GM11168 (cell line): ENCODE measurements around the gene SEC24D.

ENCODE experiments used
- in situ Hi-C: fragments of 300-500 bp; cut with MboI; formaldehyde crosslinking; loops from one replicate; pipeline ENCODE4 v1.12.0; 2022; ENCODE audit warnings: low sequenced_read_pairs; ENCODE audit not compliant: unreplicated experiment

Gene SEC24D

DNA sequence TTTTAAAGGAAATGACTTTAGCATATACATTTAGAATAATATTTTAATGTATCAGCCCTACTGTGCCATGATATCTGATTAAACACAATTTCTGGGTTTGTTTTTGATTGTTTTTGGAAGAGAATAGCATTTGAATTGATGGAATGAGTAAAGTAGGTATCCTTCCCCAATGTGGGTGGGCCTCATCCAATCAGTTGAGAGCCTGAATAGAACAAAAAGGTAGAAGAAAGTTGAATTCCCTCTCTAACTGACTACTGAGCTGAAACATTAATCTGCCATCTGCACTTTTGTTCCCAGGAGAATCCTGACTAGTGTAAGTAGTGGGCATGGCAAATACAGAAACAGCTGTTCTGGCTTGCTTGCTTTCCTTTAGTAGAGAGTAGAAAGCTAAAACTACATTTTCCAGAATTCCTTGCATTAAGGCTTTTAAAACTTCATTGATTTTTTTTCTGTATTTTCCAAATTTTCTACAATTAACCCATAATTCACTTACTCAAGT lies 9.7 kb upstream of the SEC24D start:
- in situ Hi-C loops: no loop called here

DNA sequence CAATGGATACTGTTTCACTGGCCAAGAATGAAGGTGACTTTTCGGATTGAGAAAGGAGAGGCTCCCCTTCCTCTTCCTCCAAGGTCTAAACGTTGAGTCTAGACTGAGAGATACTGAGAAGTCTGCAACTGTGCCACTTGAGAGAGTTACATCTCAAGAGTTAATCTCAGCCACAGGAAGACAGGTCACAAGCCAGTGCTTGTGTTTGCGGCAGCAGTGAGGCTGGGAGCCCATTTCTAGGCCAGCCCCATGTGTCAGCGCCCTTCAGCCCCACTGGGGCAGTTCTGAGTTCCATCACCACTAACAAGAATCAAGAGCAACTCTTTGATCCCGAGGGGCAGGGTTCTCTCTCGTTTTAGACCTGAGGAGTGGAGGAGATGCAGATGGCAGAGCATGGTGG lies 7.3 kb upstream of the SEC24D start:
- in situ Hi-C loops: no loop called here

DNA sequence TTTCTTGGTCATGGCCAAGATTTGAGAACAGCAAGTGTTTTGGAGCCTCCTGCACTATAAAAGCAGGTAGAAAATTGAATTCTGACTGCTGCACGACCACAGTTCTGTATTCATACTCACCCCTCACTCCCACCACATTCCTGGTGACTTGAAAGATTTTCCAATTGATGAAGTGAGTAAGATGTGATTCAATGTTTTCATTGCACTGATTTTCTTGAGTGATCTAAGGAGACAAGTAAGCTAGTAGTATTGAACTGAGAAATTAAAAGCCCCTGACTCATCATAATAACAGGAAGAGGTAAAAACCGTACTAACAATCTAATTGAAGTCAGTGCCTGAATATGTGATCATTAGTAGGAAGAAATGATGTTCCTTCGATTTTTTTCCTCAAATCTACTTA lies 6.1 kb upstream of the SEC24D start:
- in situ Hi-C loops: no loop called here

DNA sequence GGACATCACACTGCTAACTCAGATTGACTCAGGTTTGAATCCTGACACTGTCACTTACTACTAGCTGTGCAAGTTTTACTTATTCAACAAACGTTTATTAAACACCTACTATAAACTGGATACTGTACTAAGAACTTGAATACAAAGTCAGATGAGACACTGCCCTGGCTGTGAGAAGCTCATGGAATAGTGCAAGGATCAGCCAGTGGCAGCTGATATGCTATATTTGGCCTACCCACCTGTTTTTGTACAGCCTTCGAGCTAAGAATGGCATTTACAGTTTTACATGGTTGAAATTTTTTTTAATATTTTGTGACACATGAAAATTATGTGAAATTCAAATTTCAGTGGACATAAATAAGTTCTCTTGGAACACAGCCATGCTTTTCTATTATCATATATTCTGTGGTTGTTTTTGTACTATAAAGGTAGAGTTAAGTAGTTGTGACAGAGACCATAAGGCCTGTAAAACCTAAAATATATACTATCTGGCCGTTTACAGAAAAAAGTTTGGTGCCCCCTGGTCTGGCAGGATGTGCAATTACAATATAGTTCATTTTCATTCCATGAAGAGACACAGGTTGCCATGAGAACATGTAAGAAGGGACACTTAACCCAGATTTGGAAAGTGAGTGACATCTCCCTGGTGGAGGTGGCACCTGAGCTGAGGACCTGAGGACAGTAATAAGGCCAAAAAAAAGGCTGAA lies 3.4 kb upstream of the SEC24D start:
- in situ Hi-C loops: no loop called here

DNA sequence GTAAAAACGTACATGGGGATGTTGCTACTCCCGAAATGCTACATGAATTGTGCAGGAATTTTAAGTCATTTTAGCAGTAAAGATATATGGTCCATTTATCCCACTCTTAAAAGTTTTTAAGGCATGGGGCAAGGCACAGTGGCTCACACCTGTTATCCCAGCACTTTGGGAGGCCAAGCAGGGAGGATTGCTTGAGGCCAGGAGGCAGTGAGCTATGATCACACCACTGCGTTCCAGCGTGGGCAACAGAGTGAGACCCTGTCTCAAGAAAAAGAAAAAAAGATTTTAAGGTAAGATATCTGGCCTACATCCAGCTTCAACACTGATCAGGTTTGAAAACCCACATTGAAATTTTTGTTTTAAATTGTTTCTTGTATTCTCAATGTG lies 1.2 kb upstream of the SEC24D start:
- in situ Hi-C loops: no loop called here

DNA sequence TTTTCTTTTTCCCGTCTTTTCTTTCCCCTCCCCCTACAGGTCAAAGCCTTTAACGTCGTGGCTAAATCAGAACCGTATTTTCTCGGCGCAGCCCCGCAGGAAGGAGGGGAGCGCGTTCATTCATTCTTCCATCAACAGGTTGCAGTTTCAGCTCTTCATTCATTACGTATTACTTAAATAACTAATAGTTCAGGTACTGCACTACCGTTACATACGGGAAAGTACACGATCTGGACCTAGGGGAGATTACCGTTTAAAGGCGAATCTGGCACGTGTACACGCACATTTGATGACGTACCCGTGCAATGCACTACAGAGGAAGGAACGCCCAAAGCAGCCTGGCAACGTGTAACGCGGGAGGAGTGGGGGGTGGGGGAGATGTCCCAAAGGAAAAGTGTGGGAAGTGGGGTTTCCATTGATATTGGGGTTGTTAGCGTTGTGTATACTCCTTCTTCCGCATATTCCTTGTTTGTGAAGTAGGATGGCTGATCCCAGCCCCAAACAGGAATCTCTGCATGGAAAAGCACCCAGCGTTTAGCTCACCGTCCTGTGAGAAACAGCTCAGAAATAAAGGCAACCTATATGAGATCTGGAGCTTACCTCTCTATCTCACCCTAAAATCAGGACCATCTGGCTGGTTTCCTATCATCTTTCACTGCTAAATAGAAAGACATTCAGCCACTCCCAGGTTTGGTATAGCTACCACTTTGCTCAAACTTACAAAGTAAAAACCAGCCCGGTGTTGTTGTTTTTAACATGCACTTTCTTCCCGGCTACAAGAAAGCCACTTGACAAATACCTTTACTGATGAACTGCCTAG lies 585 bp upstream of the SEC24D start:
- in situ Hi-C loops: no loop called here

DNA sequence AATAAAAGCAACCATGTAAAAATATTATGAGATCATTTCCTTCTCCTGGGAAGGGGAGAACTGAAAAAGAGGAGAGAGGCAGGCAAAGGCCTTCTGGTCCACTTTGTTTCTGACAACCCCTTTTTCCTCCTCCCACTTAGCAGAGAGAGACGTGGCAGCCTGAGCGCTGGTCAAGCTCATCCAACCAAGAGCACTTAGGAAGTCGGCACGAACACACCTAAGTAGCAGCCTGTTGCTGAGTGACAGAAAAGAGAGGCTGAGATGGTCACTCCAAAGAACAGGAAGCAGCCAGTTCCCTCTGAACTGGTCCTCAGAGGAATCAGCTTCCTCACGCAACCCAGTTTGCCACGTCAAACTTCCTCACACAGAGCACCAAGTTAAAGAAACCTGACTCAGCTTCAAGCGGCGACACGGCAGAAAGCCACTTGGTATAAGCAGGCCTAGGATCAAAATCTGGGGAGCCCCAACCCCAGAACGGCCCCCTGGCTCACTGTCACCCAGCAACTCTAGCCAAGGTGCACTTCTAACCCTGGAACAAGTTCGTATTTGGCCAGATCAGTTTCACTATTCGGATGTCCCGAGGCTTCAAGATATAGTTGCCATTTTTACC lies 861 bp downstream of the SEC24D start:
- in situ Hi-C loops: no loop called here

DNA sequence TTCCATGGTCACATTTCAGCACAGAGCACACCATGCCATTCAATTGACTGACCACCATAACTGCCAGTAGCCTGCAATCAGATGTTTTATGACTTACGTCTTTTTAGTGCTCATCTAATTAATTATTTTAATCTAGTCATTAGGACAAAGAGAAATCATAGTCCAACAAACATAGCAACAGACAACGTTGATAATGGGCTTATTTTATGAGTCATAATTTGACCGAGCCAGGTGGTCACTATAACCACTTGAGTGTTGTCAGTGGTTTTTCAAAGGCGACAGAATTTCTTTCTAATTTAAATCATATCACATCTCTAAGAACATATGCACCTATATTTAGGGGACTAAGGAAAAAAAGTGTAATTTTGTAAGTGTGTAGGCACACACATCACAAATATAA lies 1.9 kb downstream of the SEC24D start:
- in situ Hi-C loops: no loop called here

DNA sequence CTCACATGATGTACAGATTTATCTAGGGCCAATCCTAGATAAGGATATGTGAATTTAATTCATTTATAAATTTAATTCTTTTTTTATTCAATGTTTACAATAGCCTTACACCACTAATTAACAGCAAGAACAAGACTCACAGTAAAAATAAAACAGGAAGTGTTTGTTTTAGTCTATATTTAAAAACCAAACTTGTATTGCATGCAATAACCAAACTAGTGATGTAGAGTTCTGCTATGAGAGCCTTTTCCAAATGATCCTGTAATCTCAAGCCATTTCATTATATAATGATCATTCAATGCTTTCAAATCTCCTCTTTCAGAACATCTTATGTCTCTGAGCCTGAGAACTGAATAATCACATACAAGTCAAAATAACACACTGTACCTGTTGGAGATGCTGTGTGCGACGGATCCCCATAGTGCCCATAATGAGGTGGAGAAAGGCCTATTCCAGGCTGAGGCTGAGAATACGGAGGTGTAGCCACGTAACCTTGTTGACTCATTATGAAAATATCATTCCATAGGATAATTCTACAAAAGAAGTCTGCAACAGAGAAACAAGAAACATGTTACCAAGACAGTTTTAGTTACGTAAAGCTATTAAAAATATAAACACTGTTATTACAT lies 2.6 kb downstream of the SEC24D start:
- in situ Hi-C loops: no loop called here

DNA sequence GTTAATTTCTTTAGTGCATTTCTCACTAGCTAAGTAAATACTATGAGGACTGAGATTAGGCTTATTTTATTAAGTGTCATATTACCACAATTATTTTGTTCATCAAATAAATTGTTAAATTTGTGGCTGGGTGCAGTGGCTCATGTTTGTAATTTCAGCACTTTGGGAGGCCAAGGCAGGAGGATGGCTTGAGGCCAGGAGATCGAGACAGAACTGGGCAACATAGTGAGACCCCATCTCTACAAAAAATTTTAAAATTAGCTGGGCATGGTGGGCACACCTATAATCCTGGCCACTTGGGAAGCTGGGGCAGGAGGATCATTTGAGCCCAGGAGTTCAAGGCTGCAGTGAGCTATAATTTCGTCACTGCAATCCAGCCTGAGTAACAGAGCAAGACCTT lies 6.8 kb downstream of the SEC24D start:
- in situ Hi-C loops: no loop called here

DNA sequence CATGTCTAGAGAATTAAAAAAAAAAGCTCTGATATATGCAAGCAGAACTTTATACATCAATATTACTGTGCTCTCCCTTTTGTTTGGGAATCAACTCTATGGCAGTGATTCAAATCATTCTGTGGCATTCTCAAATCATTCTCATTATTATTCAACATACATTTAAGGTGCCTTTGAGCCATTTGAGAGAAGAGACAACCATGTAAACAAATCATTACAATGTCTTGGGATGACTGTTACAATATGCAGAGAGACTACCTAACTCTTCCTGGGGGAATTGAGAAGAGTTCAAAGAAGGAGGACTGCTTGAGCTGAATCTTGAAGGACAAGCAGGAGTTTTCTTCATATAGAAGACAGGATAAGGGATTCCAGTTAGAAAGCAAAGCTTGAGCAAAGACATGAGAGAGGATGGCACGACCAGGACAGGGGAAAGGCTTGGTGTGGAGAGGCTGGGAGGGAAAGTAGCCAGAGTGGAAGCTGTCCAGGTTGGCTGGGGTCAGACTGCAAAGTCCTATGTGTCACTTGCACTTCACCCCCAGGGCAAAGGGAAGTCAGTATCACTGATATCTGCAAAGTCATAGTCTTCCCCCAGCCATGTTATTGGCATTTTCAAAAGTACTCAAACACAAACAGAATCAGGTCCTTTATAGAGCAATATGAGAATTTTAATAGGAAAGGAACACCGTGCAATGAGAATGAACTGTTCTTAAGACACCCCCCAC lies 9.0 kb downstream of the SEC24D start:
- in situ Hi-C loops: no loop called here

DNA sequence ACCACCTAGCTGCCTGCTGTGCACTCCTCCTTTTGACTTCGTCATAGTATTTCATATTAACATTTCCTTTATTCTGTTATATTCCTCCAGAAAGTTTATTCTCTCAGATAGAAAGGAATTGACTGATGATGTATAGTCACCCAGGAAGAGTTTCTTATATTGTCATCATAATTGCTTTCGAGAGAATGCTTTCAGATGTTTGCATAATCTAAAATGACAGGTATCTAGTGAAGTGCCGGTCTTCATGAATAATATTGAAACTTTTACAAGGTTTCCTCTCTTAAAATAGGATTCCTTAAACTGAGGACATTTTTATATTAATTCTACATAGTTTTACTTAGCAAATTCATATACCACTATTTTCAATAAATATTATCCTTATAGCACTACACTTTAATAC lies 10.1 kb downstream of the SEC24D start:
- in situ Hi-C loops: no loop called here

DNA sequence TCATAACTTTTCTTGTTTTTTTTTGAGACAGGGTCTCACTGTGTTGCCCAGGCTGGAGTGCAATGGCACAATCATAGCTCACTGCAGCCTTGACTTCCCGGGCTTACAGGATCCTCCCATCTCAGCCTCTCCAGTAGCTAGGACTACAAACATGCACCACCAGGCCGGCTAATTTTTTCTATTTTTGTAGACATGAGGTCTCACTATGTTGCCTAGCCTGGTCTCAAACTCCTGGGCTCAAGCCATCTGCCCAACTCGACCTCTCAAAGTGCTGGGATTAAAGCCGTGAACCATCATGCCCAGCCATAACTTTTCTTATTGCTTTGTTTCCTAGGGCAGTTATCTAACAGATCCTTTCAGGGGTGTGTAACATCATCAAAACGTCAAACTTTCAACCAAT lies 11.8 kb downstream of the SEC24D start:
- in situ Hi-C loops: no loop called here

DNA sequence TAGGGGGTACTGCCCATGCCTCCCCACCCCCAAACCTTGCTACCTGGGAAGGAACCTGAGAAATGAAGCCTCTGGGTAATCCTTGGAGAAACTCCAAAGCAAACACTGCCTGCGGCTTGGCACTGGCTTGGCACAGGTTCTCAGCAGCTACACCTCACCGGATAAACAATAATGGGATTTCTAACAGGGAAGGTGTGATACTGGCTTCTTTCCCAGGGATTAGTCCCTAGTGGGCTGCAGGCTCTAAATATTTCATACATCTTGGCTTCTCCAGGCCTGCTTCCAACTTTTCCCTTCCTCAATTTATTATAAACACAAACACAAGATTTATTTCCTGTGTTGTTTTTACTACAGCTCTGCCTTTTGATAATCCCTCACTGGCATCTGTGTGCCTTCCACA lies 12.5 kb downstream of the SEC24D start:
- in situ Hi-C loops: no loop called here

DNA sequence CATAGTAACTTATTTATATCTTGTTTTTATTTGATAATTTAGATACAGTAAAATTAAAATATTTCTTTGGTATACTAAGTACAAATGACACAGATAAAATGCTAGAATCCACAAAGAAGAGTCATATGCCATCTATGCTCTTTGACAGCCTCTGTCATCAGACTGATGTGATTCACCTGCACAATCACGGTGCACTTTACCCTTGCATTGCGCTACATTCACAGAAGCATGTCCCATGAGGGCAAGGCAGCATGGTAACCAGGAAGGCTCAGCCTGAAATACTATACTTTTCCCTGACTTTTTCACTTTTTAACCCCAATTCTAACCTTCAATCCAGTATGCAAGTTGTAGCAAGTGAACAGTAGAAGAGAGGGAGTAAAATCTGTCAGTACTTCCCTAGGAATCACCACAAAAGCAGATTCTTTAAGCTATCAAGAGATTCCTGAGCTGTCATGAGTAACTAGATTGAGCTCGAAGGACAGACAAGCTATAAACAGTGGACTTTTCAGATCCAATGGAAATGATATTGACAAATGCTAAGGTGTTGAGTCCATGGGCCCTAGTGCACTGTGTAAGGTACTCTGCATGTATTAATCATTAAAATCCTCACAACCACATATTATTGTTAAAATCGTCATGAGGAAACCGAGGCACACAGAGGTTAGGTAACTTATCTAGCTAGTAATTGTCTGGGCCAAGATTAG lies 14.2 kb downstream of the SEC24D start:
- in situ Hi-C loops: no loop called here

DNA sequence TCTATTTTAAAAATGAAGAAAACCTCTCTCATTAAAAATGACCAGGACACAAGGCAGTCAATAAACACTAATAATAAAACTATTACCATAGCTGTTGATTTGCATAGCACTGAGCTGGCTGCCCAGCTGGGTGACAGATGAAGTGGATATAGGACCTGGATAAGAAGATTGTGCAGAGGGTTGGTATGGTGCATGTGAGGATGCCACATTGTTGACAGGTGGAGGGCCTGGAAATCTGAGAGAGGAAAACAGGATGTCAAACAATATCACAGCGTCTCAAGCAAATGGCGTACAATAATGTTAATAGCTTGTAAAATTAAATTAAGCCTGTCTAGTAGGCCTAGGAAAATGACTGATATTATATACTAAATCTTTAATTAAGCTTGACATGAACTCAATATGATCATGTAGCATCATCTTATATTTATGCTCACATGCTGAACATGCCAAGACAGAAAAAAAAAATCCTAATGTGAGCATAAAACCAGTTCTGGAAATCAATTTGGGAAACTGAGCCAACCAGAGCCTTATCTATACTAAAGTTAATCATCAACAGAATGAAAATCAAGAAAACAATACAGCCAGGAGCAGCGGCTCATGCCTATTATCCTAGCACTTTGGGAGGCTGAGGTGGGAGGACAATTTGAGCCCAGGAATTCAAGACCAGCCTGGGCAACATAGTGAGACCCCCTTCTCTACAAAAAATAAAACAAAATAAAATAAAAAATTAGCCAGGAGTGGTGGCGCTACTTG lies 18.6 kb downstream of the SEC24D start:
- in situ Hi-C loops: no loop called here

DNA sequence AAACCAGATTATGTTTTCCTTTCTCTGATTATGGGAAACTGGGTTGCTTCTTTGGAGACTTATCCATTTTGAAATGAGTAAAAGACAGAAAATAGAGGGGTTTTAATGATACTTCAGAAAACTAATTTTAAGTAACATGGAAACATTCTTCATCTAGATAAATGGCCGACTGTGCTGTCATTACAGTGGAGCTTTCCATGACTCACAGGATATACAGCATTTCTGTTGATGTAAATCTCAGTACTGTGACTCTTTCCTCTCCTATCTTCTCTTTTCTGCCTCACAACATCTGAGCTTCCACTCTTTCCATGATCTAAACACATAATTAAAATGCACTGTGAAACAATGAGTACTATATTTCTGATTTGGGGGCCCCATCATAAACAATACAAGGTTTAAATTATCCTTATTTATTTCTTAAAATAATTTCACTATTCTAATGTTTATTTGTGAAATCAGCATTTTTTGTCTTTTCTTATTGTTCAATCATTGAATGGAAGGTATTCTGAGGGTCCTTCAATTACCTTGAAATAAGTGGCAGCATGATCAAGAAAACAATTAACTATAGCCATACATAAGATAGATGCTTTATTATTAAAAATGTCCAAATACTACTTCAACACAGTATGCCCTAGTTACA lies 19.3 kb downstream of the SEC24D start:
- in situ Hi-C loops: no loop called here

DNA sequence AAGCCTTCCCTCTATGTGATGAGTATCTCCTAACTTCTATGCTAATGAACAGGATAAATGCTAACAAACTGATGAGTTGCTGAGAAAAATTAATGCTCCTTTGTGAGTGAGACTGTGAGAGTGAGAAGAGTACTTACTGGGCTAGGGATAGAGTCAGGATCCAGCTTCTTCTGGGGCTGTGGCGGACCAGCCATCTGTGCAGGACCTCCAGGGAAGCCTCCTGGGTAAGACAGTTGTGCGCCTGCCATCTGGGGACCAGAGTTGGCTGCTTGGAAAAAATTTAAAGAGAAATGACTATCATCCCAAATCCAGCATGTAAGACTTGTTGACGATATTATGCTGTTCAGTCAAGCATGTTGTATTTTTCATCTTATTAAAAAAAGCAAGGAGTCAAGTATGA lies 21.0 kb downstream of the SEC24D start:
- in situ Hi-C loops: no loop called here

DNA sequence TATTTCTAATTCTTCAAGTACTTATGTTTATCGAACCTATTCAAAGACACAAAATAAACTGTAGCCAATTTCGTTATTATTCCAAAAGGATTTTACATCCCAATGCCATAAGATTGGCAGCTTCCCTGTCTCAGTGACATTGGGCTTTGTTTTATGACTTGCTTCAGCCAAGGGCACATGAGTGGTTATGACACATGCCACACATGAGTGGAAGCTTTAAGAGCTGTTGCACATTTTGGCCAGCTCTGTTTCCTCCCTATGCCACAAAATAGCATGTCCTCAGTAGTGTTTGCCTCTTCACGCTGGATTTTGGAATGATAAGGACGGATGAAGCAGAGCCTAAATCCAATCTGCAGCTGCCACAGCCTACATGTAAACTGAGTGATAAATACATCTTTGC lies 21.9 kb downstream of the SEC24D start:
- in situ Hi-C loops: no loop called here
